HG02588 (cell line): ENCODE data around the gene DDX51.

Source experiments
- ATAC-seq: cut with Tn5 transposase; IDR thresholded peaks from one replicate; pipeline ENCODE4 v1.9.1; 2021; ENCODE audit warnings: mild to moderate bottlenecking, moderate library complexity; ENCODE audit not compliant: unreplicated experiment

The DDX51 gene

GRCh38 chr12:132167611-132168310, 23.6 kb upstream of the DDX51 start:
- ATAC-seq, result no peak

- ATAC-seq, result no peak
Observed at GRCh38 chr12:132166801-132167591, 22.9 kb upstream of the DDX51 start.

GRCh38 chr12:132166093-132166492, 22.0 kb upstream of the DDX51 start:
- ATAC-seq, result no peak

GRCh38 chr12:132165584-132165983, 21.5 kb upstream of the DDX51 start:
- ATAC-seq, result no peak

GRCh38 chr12:132164426-132164825, 20.3 kb upstream of the DDX51 start:
- ATAC-seq, result no peak

GRCh38 chr12:132163911-132164288, 19.8 kb upstream of the DDX51 start:
- no peak for ATAC-seq

GRCh38 chr12:132163041-132163910, 19.2 kb upstream of the DDX51 start:
- ATAC-seq, result no peak

- no peak for ATAC-seq
Observed at GRCh38 chr12:132162508-132163031, 18.5 kb upstream of the DDX51 start.

- no peak for ATAC-seq
Observed at GRCh38 chr12:132161796-132162507, 17.8 kb upstream of the DDX51 start.

GRCh38 chr12:132161036-132161781, 17.1 kb upstream of the DDX51 start:
- no peak for ATAC-seq

- ATAC-seq, result no peak
Observed at GRCh38 chr12:132160601-132161035, 16.5 kb upstream of the DDX51 start.

- no peak for ATAC-seq
Observed at GRCh38 chr12:132160016-132160415, 15.9 kb upstream of the DDX51 start.

GRCh38 chr12:132159555-132160003, 15.5 kb upstream of the DDX51 start:
- no peak for ATAC-seq

GRCh38 chr12:132158677-132159554, 14.8 kb upstream of the DDX51 start:
- ATAC-seq, result no peak

GRCh38 chr12:132157733-132158409, 13.8 kb upstream of the DDX51 start:
- no peak for ATAC-seq

GRCh38 chr12:132156573-132157325, 12.6 kb upstream of the DDX51 start:
- no peak for ATAC-seq

GRCh38 chr12:132155771-132156572, 11.9 kb upstream of the DDX51 start:
- ATAC-seq, result no peak
